Left hindlimb (tissue), 1 donor: ENCODE measurements around the gene CDH20.

Experiments used
- DNase-seq: peaks from one replicate; pipeline ENCODE4 v3.0.0-alpha.2; 2018

The CDH20 gene

GRCh38 chr18:61581578-61582201 is 248.5 kb downstream of the CDH20 start:
- DNase-seq, result peak; percentile 77

GRCh38 chr18:61582202-61582710 is 249.0 kb downstream of the CDH20 start:
- no peak for DNase-seq

- no peak for DNase-seq
Measured at GRCh38 chr18:61583548-61583947, 250.3 kb downstream of the CDH20 start.

- no peak for DNase-seq
Measured at GRCh38 chr18:61587865-61588264, 254.6 kb downstream of the CDH20 start.

GRCh38 chr18:61589053-61589723 is 256.0 kb downstream of the CDH20 start:
- no peak for DNase-seq

- no peak for DNase-seq
Measured at GRCh38 chr18:61589724-61590065, 256.5 kb downstream of the CDH20 start.

GRCh38 chr18:61591253-61591652 is 258.0 kb downstream of the CDH20 start:
- no peak for DNase-seq

- no peak for DNase-seq
Measured at GRCh38 chr18:61595615-61596251, 262.5 kb downstream of the CDH20 start.

- DNase-seq, result no peak
Measured at GRCh38 chr18:61596296-61596695, 263.1 kb downstream of the CDH20 start.

GRCh38 chr18:61597316-61597715 is 264.1 kb downstream of the CDH20 start:
- DNase-seq, result no peak

- no peak for DNase-seq
Measured at GRCh38 chr18:61600422-61600821, 267.2 kb downstream of the CDH20 start.

GRCh38 chr18:61602836-61603235 is 269.6 kb downstream of the CDH20 start:
- no peak for DNase-seq
